ENCODE data around the gene PLCH1. TPM values are rescaled to one million over a fixed set of nuclear protein-coding genes. Genes with fewer than 3 reads are reported as not detected.

PLCH1 gene
- total RNA-seq, 1 experiment from 2014 or later, result 8.9 TPM

DNA sequence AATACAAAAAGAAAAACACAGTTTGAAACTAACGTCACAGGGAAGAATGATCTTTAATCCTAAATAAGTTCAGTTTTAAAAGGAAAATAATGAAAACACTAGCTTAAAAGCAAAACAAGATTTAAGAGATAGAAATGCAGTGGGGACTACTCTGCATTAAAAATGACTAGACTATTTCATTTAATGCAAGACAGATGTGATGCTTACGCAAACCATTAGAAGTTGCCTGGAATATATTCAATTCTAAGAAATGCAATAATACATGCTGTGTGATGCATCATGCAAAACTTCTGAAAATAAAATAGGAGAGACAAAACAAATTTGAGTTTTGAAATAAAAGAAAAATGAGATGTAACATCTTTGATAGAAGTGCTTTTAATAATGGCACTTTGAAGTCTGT lies 353.8 kb downstream of the PLCH1 start:
- Mint-ChIP-seq H3K27ac (no peak overlapping the region), H3K4me3 (no peak overlapping the region), H3K9me3 (peaks cover 12% of the 10 kb centered on the region), H3K4me1 (peaks cover 6% of the 10 kb centered on the region; the same call in 1 of the 2 replicates), H3K36me3 (peaks cover 11% of the 10 kb centered on the region), H3K27me3 (ENCODE audit: low read depth) (no peaks in the 10 kb centered on the region)
- CTCF ChIA-PET, result interaction anchor here (0.7 to 1.4 kb wide), 2 partner anchors 8 to 253 kb away, joined by 3 to 4 read pairs; no protein-coding TSS in a partner anchor
- DNase-seq (ENCODE audit: low spot score), result no peak
- TF ChIP-seq ZMAT4 (CRISPR knock-in tag; IDR thresholded peaks at IDR 0.05) (no peak), ZSCAN18 (CRISPR knock-in tag; IDR thresholded peaks at IDR 0.05) (no peak), TP53 (CRISPR knock-in tag; IDR thresholded peaks at IDR 0.05) (no peak), OVOL2 (CRISPR knock-in tag; IDR thresholded peaks at IDR 0.05; ENCODE audit: borderline replicate concordance) (no peak), USF2 (CRISPR knock-in tag; IDR thresholded peaks at IDR 0.05) (no peak), NR1H2 (CRISPR knock-in tag; IDR thresholded peaks at IDR 0.05) (no peak), ZBTB21 (CRISPR knock-in tag; IDR thresholded peaks at IDR 0.05; ENCODE audit: borderline replicate concordance) (no peak), NFE2L1 (CRISPR knock-in tag; IDR thresholded peaks at IDR 0.05) (no peak), ESRRA (CRISPR knock-in tag; IDR thresholded peaks at IDR 0.05; ENCODE audit: borderline replicate concordance) (no peak), HMGA2 (CRISPR knock-in tag; IDR thresholded peaks at IDR 0.05) (no peak), PREB (CRISPR knock-in tag; IDR thresholded peaks at IDR 0.05; ENCODE audit: borderline replicate concordance) (no peak), CBFB (CRISPR knock-in tag; IDR thresholded peaks at IDR 0.05; ENCODE audit: low read depth) (no peak), SP1 (CRISPR knock-in tag; conservative IDR thresholded peaks at IDR 0.05) (no peak), ATF2 (CRISPR knock-in tag; IDR thresholded peaks at IDR 0.05; ENCODE audit: borderline replicate concordance, low read depth) (no peak), FOXK1 (CRISPR knock-in tag; IDR thresholded peaks at IDR 0.05) (no peak), SOX15 (CRISPR knock-in tag; IDR thresholded peaks at IDR 0.05) (no peak)
- TF ChIP-seq, protein P1, sequence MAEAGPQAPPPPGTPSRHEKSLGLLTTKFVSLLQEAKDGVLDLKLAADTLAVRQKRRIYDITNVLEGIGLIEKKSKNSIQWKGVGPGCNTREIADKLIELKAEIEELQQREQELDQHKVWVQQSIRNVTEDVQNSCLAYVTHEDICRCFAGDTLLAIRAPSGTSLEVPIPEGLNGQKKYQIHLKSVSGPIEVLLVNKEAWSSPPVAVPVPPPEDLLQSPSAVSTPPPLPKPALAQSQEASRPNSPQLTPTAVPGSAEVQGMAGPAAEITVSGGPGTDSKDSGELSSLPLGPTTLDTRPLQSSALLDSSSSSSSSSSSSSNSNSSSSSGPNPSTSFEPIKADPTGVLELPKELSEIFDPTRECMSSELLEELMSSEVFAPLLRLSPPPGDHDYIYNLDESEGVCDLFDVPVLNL (CRISPR knock-in tag; IDR thresholded peaks at IDR 0.05; ENCODE audit: borderline replicate concordance, low read depth), result no peak
- TF ChIP-seq, protein P2, sequence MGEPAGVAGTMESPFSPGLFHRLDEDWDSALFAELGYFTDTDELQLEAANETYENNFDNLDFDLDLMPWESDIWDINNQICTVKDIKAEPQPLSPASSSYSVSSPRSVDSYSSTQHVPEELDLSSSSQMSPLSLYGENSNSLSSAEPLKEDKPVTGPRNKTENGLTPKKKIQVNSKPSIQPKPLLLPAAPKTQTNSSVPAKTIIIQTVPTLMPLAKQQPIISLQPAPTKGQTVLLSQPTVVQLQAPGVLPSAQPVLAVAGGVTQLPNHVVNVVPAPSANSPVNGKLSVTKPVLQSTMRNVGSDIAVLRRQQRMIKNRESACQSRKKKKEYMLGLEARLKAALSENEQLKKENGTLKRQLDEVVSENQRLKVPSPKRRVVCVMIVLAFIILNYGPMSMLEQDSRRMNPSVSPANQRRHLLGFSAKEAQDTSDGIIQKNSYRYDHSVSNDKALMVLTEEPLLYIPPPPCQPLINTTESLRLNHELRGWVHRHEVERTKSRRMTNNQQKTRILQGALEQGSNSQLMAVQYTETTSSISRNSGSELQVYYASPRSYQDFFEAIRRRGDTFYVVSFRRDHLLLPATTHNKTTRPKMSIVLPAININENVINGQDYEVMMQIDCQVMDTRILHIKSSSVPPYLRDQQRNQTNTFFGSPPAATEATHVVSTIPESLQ (CRISPR knock-in tag; IDR thresholded peaks at IDR 0.05), result no peak
- POLR2A ChIA-PET, result no interaction called here
- ATAC-seq, result no peak
